Thyroid gland (tissue), 4 donors: Measurements from ENCODE around the gene TIMM17A.

ENCODE experiments used
- CTCF ChIP-seq, 6 experiments: fragments of 200-600 bp in 3 of 6; fragments of 450-650 bp in 3 of 6; sonication (generic) in 3 of 6; IDR thresholded peaks; one replicate each; pipeline ENCODE4 v1.5.1; 2016 to 2019; ENCODE audit warnings: antibody characterized with exemption in 6 of 6, mild to moderate bottlenecking in 2 of 6, inconsistent platforms in 1 of 6, moderate library complexity in 1 of 6
- POLR2A ChIP-seq, 2 donors: fragments of 450-650 bp; IDR thresholded peaks; one replicate each; pipeline ENCODE4 v1.6.1; 2017; ENCODE audit warnings: antibody characterized with exemption in 2 of 2, mild to moderate bottlenecking in 2 of 2, moderate library complexity in 1 of 2

DNA sequence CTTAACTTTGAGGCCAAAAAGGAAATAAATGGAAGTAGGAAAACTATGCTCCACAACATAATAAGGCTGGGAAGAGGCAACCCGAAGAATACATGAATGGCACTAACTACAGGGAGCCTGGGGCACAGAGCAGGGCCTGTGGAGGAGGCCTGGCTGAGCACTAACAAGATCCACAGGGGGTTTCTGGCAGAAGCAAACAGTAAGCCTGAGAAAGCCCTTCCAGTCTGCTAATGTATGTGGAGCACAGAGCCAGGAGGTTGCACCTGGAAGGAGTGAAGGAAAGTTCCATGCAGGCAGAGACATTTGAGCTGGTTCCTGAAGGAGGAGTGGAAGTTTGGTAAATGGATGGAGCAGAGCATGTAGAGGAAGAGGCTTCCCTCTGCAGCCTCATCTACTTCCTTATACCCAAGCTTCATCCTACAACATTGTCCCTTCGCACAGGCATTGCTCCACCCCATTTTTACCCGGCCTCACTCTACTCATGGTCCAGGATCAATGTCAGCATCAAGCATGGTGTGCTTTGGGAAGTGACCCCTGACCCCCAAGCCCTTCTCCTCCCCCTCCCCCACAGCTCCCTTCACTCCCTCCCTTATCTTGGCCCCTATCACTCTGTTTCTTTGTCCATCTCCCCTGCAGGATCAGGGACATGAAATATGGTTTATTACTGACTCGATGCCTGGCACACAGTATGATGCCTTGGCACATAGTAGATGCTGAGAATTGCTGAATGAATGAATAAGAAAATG, 43.3 kb upstream of the TIMM17A start:
- TF ChIP-seq CTCF (IDR thresholded peaks at IDR 0.05) (no peak), POLR2A (IDR thresholded peaks at IDR 0.05) (no peak)
